Activated T-cell treated with anti-CD3 and anti-CD28 coated beads, Interleukin-2, amount 50 U/mL, for 72 hours (primary cell): ENCODE results near the gene PDIA2. TPM values are rescaled to one million over a fixed set of nuclear protein-coding genes. Genes with fewer than 3 reads are reported as not detected.
"Not testable (repeated sequence)": the region's sequence is repeated elsewhere in the genome, so short reads cannot be mapped to it uniquely, and the experiment has no call there.

Source experiments
- ATAC-seq, 2 donors: fragments of 150-1000 bp; cut with Tn5 transposase; replicated peaks in 1 of 2; 2 replicates each; pipeline ENCODE4 v1.10.0; 2021; ENCODE audit warnings: moderate library complexity in 2 of 2, mild to moderate bottlenecking in 1 of 2
- DNase-seq, 2 donors: peaks; one replicate each; pipeline ENCODE4 v3.0.0; 2021 to 2022; ENCODE audit warnings: mixed read lengths in 1 of 2
- H3K27ac Mint-ChIP-seq: one replicate; pipeline ENCODE4 v1.8.0; 2022; ENCODE audit warnings: mild to moderate bottlenecking, moderate library complexity, mixed read lengths
- H3K27me3 Mint-ChIP-seq: one replicate; pipeline ENCODE4 v1.8.0; 2022; ENCODE audit warnings: low read depth, mixed read lengths
- H3K36me3 Mint-ChIP-seq, 2 donors: one replicate each; pipeline ENCODE4 v1.8.0; 2022; ENCODE audit warnings: mixed read lengths in 2 of 2, mild to moderate bottlenecking in 1 of 2; ENCODE audit not compliant: insufficient read depth in 2 of 2
- H3K4me1 Mint-ChIP-seq: one replicate; pipeline ENCODE4 v1.8.0; 2022; ENCODE audit warnings: low read depth, mixed read lengths
- H3K4me3 Mint-ChIP-seq, 2 donors: one replicate each; pipeline ENCODE4 v1.8.0; 2022; ENCODE audit warnings: mild to moderate bottlenecking in 2 of 2, mixed read lengths in 2 of 2, moderate library complexity in 2 of 2
- H3K9me3 Mint-ChIP-seq, 2 donors: one replicate each; pipeline ENCODE4 v1.8.0; 2022; ENCODE audit warnings: mixed read lengths in 2 of 2
- total RNA-seq, 2 donors: library from RNA; stranded (reverse); gene quantifications; one replicate each; pipeline ENCODE4 v1.2.3, GENCODE V29; 2022

Gene PDIA2
- total RNA-seq, 2 donors from 2014 or later, result 0.42 TPM; not detected in 1

DNA sequence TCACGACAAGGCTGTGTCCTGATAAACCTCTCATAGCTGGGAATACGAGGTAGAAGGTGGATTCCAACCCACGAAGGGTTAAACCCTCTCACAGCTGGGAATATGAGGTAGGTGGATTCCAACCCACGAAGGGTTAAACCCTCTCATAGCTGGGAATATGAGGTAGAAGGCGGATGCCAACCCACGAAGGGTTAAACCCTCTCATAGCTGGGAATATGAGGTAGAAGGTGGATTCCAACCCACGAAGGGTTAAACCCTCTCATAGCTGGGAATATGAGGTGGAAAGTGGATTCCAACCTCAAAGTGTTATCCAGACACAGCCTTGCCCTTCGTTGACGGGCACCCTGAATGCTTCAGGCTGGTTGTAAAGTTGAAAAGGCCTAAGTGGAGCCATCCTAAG is 38.6 kb downstream of the PDIA2 start:
- no peaks in the 10 kb centered on the region for H3K27me3 Mint-ChIP-seq
- H3K36me3 Mint-ChIP-seq, result peaks cover 0 to 2% of the 10 kb centered on the region in 2 donors
- no peak overlapping the region for H3K27ac Mint-ChIP-seq
- H3K9me3 Mint-ChIP-seq, result no peaks in the 10 kb centered on the region
- DNase-seq, result no peak
- peaks cover 73% of the 10 kb centered on the region for H3K4me1 Mint-ChIP-seq
- no peak overlapping the region for H3K4me3 Mint-ChIP-seq
- ATAC-seq, result no peak

DNA sequence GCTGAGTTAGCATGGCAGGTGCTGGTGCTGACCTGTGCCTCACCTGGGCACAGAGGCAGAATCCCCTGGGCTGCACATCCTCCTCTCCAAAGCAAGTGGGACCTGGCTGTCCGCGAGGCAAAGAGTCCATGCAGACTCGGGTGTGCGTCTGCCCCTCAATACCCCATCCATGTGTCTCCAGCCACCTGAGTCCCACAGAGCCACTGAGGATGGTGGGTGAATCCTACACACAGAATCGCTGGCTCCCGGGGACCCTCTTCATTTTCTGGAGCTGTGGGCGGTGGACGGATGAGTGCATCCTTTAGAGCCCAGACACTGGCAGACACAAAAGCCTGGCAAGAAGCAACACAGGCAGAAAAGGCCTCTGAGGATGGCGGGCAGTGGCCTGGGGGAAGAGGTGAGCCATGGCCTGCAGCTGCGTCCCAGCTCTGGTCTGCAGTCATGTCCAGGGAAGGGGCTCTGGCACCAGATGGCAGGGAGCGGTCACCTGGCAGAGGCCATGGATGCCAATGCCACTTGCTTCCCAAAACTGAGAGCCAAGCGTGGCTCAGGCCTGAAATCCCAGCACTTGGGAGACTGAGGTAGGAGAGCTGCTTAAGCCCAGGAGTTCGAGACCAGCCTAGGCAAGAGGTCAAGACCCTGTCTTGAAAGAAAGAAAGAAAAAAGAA is 39.6 kb downstream of the PDIA2 start:
- H3K4me1 Mint-ChIP-seq, result peaks cover 81% of the 10 kb centered on the region

DNA sequence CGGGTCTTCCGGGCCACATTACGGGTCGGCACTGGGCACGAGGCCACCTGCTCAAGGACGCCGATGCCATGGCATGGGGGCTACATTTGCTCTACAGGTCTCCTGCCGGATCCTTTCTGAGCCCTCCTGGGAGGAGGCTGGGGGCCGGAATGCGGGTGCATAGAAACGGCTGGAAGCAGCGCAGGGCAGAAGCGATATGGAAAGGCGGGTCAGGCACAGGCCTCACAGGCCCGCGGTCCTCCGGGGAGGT is 41.2 kb downstream of the PDIA2 start:
- DNase-seq (no peak), ATAC-seq (no peak)
- H3K27ac Mint-ChIP-seq, result no peak overlapping the region
- H3K4me1 Mint-ChIP-seq, result peaks cover 70% of the 10 kb centered on the region
- no peaks in the 10 kb centered on the region for H3K9me3 Mint-ChIP-seq
- H3K36me3 Mint-ChIP-seq, result peaks cover 0 to under 1% of the 10 kb centered on the region in 2 donors
- no peaks in the 10 kb centered on the region for H3K27me3 Mint-ChIP-seq
- H3K4me3 Mint-ChIP-seq, result peak overlapping the region; percentile 71 to 86

More for the DNA sequence above, 39.6 kb downstream of the PDIA2 start:
- no peaks in the 10 kb centered on the region for H3K27me3 Mint-ChIP-seq
- no peak for DNase-seq
- H3K4me3 Mint-ChIP-seq, result no peak overlapping the region
- ATAC-seq, result no peak
- peaks cover 0 to 2% of the 10 kb centered on the region in 2 donors for H3K36me3 Mint-ChIP-seq
- no peak overlapping the region for H3K27ac Mint-ChIP-seq
- no peaks in the 10 kb centered on the region for H3K9me3 Mint-ChIP-seq

DNA sequence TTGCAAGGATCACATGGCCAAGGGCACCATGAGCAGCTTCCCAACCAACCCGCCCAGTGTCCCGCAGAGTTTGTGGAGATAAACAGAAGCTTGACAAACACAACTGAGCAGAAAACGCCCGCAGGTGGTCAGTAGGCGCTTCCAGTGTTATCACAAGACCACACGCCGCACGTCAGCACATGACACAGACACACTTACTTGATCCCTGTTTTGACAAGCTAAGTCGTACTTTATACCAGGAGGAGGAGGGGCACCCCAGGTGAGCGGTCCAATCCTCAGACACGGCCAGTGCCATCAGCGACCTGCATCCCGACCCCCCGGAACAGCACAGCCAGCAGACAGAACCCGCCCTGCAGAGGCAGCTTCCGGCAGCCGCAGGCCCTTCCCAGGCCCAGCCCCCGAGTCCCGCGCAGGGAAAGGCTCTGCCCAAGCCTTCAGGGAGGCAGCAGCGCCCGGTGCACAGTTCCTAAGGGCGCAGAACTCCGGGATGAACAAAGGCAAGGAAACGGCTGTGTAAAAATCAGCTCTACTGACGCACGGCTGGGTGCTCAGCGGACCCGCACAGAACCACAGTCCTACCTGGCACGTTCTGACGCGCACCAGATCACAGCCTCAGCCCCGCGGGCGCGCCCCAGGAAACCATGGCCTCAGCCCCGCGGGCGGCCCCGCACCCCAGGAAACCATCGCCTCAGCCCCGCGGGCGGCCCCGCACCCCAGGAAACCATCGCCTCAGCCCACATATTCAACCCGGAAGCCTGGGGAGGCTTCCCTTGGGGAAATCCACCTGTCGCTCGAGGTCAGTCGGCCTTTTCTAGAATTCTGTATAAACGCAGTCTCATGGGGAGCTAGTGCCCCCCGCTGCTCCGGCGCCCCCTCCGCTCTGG is 41.7 kb downstream of the PDIA2 start:
- DNase-seq (peak; percentile 65 to 66), ATAC-seq (peak; percentile 53 to 65)
- Mint-ChIP-seq H3K27me3 (no peaks in the 10 kb centered on the region), H3K27ac (peak overlapping the region; percentile 50), H3K4me1 (peaks cover 66% of the 10 kb centered on the region), H3K4me3 (peak overlapping the region; percentile 71 to 86), H3K9me3 (no peaks in the 10 kb centered on the region), H3K36me3 (no peaks in the 10 kb centered on the region)

DNA sequence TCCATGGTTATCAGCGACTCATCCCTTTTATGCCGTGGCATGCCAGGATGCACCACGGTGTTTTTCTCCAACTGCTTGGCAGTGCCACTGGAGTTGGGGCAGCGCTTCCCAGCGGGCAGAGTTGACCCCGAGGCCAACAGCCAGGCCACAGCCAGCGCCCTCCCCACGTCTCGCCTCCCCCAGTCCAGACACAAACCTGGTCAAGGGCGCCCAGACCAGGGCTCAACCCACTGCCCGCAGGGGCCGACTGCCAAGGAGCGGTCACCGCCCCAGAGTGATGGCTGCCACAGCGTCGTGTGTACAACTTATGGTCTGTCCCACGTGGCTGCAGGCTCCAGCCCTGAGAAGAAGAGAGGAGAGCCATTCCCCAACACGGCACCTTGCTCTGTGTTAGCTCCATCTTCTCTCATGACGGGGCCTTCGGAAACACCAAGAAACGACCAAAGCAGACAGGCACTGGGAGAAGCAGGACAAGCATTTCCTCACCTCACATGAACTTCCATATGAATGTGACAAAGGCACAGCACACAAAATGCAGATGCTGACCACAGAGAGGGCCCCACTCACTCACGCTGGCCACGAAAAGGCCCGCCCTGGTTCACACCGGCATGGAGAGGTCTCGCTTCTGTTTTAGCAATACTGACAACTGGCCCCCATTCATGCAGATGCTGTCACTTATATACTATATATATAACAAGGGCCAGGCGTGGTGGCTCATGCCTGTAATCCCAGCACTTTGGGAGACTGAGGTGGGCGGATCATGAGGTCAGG is 42.6 kb downstream of the PDIA2 start:
- peaks cover 0 to 3% of the 10 kb centered on the region in 2 donors for H3K36me3 Mint-ChIP-seq
- H3K27me3 Mint-ChIP-seq, result no peaks in the 10 kb centered on the region
- H3K9me3 Mint-ChIP-seq, result no peaks in the 10 kb centered on the region
- peak overlapping the region; percentile 50 for H3K27ac Mint-ChIP-seq
- H3K4me3 Mint-ChIP-seq, result peak overlapping the region; percentile 71 to 86
- no peak for ATAC-seq
- H3K4me1 Mint-ChIP-seq, result peaks cover 66% of the 10 kb centered on the region
- DNase-seq, result no peak

DNA sequence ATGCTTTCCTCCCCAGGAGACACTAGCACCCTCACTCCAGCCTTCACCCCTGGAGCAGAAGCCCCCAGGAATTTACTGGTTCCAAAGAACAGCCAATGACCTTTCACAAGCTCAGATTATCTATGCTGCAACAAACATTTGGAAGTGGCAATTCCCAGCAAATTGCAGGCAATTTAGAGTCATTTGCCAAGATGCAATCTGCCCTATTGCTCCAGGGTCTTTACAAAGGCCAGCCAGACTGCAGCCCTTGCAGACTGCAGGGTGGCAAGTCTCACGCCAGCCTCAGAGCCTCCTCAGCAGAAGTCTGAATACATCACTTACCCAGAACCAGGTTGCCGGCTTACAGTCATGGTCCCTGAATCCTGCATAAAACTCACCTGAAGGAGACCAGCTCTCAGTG is 47.8 kb downstream of the PDIA2 start:
- Mint-ChIP-seq H3K36me3 (peaks cover 0 to 3% of the 10 kb centered on the region in 2 donors), H3K9me3 (peaks cover 0 to 3% of the 10 kb centered on the region in 2 donors), H3K27me3 (no peaks in the 10 kb centered on the region), H3K27ac (no peak overlapping the region), H3K4me3 (no peak overlapping the region), H3K4me1 (peaks cover 58% of the 10 kb centered on the region)
- no peak for ATAC-seq
- no peak for DNase-seq

DNA sequence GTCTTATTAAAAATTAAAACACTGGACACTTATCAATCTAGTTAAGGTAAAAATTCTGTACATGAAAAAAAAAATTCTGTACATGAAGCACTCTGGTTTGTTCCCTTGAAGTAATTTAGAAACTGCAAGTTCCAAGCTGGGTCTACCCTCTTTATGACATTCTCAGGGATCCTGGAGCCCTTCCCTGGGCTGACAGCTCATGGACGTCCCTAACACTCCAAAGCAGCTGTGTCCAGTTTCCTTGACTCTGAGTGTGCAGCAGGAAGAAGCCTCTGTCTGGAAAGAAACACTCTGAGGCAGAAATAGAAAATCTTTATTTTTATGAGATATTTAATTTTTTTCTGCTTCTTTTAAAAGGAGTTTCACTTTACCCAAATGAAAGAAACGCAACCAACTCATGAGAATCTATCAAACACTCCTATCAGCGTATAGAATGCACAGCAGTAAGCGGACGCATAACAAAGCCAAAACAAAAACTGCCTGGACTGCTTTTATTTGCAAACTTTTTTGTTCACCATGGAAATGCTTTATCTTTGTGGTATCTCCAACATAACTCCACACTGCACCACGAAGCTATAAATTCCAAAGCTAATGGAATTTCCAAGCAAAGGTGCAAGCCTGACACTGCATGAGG is 48.3 kb downstream of the PDIA2 start:
- peaks cover 58% of the 10 kb centered on the region for H3K4me1 Mint-ChIP-seq
- not testable (repeated sequence) for ATAC-seq, H3K4me3 Mint-ChIP-seq, H3K27ac Mint-ChIP-seq, DNase-seq, H3K27me3 Mint-ChIP-seq, H3K36me3 Mint-ChIP-seq, H3K9me3 Mint-ChIP-seq

DNA sequence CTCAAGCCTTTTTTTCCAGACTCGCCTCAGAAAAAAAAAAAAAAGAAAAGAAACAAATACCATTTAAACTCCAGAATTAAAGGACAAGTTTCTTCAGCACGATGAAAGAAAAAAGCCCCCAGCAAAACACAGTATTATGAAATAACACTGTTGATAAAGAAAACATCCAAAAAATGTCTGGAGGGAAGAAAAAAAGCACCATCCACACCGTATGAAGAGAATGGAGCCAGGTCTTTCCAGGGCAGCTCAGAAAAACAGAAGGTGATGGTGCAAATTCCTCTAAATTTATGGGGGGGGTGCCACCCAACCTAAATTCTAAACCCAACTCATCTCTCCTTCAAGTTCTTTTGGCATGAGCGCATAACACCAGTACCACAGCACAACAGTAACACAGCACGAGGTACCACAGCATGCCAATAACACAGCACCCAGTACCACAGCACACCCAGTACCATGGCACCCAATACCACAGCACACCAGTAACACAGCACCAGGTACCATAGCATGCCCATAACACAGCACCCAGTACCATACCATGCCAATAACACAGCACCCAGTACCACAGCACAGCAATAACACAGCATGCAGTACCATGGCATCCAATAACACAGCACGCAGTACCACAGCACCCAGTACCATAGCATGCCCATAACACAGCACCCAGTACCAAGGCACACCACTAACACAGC is 50.6 kb downstream of the PDIA2 start:
- H3K4me1 Mint-ChIP-seq, result peaks cover 47% of the 10 kb centered on the region
- no peak overlapping the region for H3K27ac Mint-ChIP-seq

DNA sequence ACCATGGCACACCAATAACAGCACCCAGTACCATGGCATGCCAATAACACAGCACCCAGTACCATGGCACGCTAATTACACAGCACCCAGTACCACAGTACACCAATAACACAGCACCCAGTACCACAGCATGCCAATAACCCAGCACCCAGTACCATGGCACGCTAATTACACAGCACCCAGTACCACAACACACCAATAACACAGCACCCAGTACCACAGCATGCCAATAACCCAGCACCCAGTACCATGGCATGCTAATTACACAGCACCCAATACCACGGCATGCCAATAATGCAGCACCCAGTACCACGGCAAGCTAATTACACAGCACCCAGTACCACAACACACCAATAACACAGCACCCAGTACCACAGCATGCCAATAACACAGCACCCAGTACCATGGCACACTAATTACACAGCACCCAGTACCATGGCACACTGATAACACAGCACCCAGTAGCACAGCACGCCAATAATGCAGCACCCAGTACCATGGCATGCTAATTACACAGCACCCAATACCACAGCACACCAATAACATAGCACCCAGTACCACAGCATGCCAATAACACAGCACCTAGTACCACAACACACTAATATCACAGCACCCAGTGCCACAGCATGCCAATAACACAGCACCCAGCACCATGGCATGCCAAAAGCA is 51.3 kb downstream of the PDIA2 start:
- not testable (repeated sequence) for H3K36me3 Mint-ChIP-seq, H3K9me3 Mint-ChIP-seq, DNase-seq, H3K27ac Mint-ChIP-seq, H3K27me3 Mint-ChIP-seq, ATAC-seq, H3K4me3 Mint-ChIP-seq
- peaks cover 51% of the 10 kb centered on the region for H3K4me1 Mint-ChIP-seq

More for the DNA sequence above, 50.6 kb downstream of the PDIA2 start:
- H3K9me3 Mint-ChIP-seq, result peaks cover 0 to 3% of the 10 kb centered on the region in 2 donors
- H3K36me3 Mint-ChIP-seq, result peaks cover 0 to 3% of the 10 kb centered on the region in 2 donors
- no peaks in the 10 kb centered on the region for H3K27me3 Mint-ChIP-seq
- DNase-seq (no peak), ATAC-seq (no peak)
- H3K4me3 Mint-ChIP-seq, result no peak overlapping the region

DNA sequence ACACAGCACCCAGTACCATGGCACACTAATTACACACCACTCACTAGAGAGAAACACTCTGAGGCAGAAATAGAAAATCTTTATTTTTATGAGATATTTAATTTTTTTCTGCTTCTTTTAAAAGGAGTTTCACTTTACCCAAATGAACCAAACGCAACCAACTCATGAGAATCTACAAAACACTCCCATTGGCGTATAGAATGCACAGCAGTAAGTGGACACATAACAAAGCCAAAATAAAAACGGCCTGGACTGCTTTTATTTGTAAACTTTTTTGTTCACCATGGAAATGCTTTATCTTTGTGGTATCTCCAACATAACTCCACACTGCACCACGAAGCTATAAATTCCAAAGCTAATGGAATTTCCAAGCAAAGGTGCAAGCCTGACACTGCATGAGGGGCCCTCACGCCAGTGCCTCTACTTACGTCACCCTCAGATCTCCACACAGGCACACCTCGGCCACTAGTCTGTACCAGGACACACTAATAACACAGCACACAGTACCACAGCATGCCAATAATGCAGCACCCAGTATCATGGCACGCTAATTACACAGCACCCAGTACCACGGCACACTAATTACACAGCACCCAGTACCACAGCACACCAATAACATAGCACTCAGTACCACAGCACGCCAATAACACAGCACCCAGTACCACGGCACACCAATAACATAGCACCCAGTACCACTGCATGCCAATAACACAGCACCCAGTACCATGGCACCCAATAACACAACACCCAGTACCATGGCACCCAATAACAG is 52.1 kb downstream of the PDIA2 start:
- H3K27ac Mint-ChIP-seq, ATAC-seq, H3K27me3 Mint-ChIP-seq, H3K9me3 Mint-ChIP-seq, DNase-seq, H3K36me3 Mint-ChIP-seq, H3K4me3 Mint-ChIP-seq: not testable (repeated sequence)
- peaks cover 56% of the 10 kb centered on the region for H3K4me1 Mint-ChIP-seq

DNA sequence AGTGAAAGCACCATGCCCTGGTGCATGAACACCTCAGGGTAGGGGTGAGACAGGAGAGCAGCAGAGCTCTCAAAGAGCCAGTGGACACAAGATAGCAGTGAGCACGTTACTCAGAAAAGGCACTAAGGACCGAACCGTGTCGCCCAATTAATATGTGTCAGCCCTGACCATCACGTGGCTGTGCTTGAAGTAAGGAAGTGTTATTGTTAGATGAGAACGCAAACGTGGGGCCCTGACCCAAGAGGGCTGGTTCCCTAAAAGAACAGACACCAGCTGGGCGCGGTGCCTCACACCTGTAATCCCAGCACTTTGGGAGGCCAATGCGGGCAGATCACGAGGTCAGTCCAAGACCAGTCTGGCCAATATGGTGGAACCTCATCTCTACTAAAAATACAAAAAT is 53.3 kb downstream of the PDIA2 start:
- Mint-ChIP-seq H3K4me1 (peaks cover 45% of the 10 kb centered on the region), H3K4me3 (no peak overlapping the region), H3K9me3 (peaks cover 0 to 3% of the 10 kb centered on the region in 2 donors), H3K27me3 (no peaks in the 10 kb centered on the region), H3K36me3 (no peaks in the 10 kb centered on the region), H3K27ac (no peak overlapping the region)
- DNase-seq (no peak), ATAC-seq (no peak)
